ENCODE results near the gene IGF2BP2. TPM values are rescaled to one million over a fixed set of nuclear protein-coding genes. Genes with fewer than 3 reads are reported as not detected.

IGF2BP2 gene
- total and polyA plus RNA-seq, 4 donors, result 7.8 to 92.6 (median 11.8) TPM

GRCh38 chr3:185830018-185830797 is 5.4 kb upstream of the IGF2BP2 start:
- H3K9me3 ChIP-seq (ENCODE audit: control insufficient read depth in 4 of 4, insufficient read depth in 3 of 4, low read length in 3 of 4), result peaks cover 0 to 2% (median 0%) of the 10 kb centered on the region in 4 donors
- TF ChIP-seq, protein P1, sequence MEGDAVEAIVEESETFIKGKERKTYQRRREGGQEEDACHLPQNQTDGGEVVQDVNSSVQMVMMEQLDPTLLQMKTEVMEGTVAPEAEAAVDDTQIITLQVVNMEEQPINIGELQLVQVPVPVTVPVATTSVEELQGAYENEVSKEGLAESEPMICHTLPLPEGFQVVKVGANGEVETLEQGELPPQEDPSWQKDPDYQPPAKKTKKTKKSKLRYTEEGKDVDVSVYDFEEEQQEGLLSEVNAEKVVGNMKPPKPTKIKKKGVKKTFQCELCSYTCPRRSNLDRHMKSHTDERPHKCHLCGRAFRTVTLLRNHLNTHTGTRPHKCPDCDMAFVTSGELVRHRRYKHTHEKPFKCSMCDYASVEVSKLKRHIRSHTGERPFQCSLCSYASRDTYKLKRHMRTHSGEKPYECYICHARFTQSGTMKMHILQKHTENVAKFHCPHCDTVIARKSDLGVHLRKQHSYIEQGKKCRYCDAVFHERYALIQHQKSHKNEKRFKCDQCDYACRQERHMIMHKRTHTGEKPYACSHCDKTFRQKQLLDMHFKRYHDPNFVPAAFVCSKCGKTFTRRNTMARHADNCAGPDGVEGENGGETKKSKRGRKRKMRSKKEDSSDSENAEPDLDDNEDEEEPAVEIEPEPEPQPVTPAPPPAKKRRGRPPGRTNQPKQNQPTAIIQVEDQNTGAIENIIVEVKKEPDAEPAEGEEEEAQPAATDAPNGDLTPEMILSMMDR (IDR thresholded peaks at IDR 0.05; ENCODE audit: control extremely low read depth, extremely low read depth), result no peak
- no peak overlapping the region for H3K4me3 ChIP-seq
- peaks cover 0 to 6% (median 0%) of the 10 kb centered on the region in 5 donors for H3K4me1 ChIP-seq (ENCODE audit: control insufficient read depth in 5 of 5, insufficient read depth in 5 of 5, low read length in 5 of 5)
- H3K27ac ChIP-seq (ENCODE audit: low read depth in 1 of 2, low read length in 1 of 2), result no peak overlapping the region
- DNase-seq, result no peak
- WGBS, 2 donors, result 80 to 92% methylated on average over 5 of the region's 5 CpGs
- no peaks in the 10 kb centered on the region for H3K36me3 ChIP-seq (ENCODE audit: control insufficient read depth in 4 of 4, insufficient read depth in 4 of 4, low read length in 4 of 4)
- no peak overlapping the region for H3K9ac ChIP-seq (ENCODE audit: insufficient read depth in 1 of 2, low read length in 2 of 2)
- H3K27me3 ChIP-seq (ENCODE audit: control insufficient read depth in 3 of 3, insufficient read depth in 3 of 3, low read length in 2 of 3), result no peaks in the 10 kb centered on the region
- ATAC-seq (ENCODE audit: insufficient read depth, low FRiP score), result no peak

GRCh38 chr3:185828755-185829154 is 3.9 kb upstream of the IGF2BP2 start:
- TF ChIP-seq, protein P1 (IDR thresholded peaks at IDR 0.05; ENCODE audit: control extremely low read depth, extremely low read depth), result no peak
- 95 to 97% methylated on average over 3 of the region's 3 CpGs for WGBS, 2 donors
- H3K36me3 ChIP-seq (ENCODE audit: control insufficient read depth in 4 of 4, insufficient read depth in 4 of 4, low read length in 4 of 4), result no peaks in the 10 kb centered on the region
- no peak overlapping the region for H3K4me3 ChIP-seq
- no peaks in the 10 kb centered on the region for H3K27me3 ChIP-seq (ENCODE audit: control insufficient read depth in 3 of 3, insufficient read depth in 3 of 3, low read length in 2 of 3)
- DNase-seq (no peak), ATAC-seq (ENCODE audit: insufficient read depth, low FRiP score) (no peak)
- H3K9ac ChIP-seq (ENCODE audit: insufficient read depth in 1 of 2, low read length in 2 of 2), result no peak overlapping the region
- peaks cover 0 to 6% (median 0%) of the 10 kb centered on the region in 5 donors for H3K4me1 ChIP-seq (ENCODE audit: control insufficient read depth in 5 of 5, insufficient read depth in 5 of 5, low read length in 5 of 5)
- H3K27ac ChIP-seq (ENCODE audit: low read depth in 1 of 2, low read length in 1 of 2), result no peak overlapping the region
- H3K9me3 ChIP-seq (ENCODE audit: control insufficient read depth in 4 of 4, insufficient read depth in 3 of 4, low read length in 3 of 4), result peaks cover 0 to 2% (median 0%) of the 10 kb centered on the region in 4 donors

- no peaks in the 10 kb centered on the region for H3K36me3 ChIP-seq (ENCODE audit: control insufficient read depth in 4 of 4, insufficient read depth in 4 of 4, low read length in 4 of 4)
- H3K27me3 ChIP-seq (ENCODE audit: control insufficient read depth in 3 of 3, insufficient read depth in 3 of 3, low read length in 2 of 3), result no peaks in the 10 kb centered on the region
- H3K4me1 ChIP-seq (ENCODE audit: control insufficient read depth in 5 of 5, insufficient read depth in 5 of 5, low read length in 5 of 5), result peaks cover 0 to 6% (median 0%) of the 10 kb centered on the region in 5 donors
- no peak overlapping the region for H3K27ac ChIP-seq (ENCODE audit: low read depth in 1 of 2, low read length in 1 of 2)
- no peak overlapping the region for H3K9ac ChIP-seq (ENCODE audit: insufficient read depth in 1 of 2, low read length in 2 of 2)
- TF ChIP-seq, protein P1 (IDR thresholded peaks at IDR 0.05; ENCODE audit: control extremely low read depth, extremely low read depth), result no peak
- no peak overlapping the region for H3K4me3 ChIP-seq
- 93 to 96% methylated on average over 10 of the region's 10 CpGs for WGBS, 2 donors
- DNase-seq, result no peak
- H3K9me3 ChIP-seq (ENCODE audit: control insufficient read depth in 4 of 4, insufficient read depth in 3 of 4, low read length in 3 of 4), result peaks cover 0 to 2% (median 0%) of the 10 kb centered on the region in 4 donors
- no peak for ATAC-seq (ENCODE audit: insufficient read depth, low FRiP score)
These were observed 2.9 kb upstream of the IGF2BP2 start for GRCh38 chr3:185827595-185828344.
